ENCODE measurements around the gene WIF1.

WIF1 gene

DNA sequence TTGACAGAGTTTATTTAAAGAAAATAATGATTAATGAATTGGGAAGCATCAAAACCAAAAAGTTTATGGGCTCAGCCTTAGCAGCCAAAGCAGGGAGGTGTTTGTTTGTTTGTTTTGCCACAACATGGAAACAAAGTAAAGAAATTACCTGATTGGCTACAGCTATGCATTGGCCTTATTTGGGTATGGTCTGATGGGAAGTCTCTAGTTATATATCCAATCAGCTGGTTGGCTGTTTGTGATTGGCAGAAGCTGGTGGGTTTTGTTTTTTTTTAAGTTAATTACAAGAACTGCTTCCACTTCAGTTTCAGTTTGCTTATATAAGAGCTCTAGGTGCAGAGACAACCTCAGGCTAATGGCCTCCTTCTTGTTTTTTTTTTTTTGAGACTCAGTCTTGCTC lies 43.7 kb upstream of the WIF1 start:
- TF ChIP-seq L3MBTL2 (conservative IDR thresholded peaks at IDR 0.05) (no peak), BHLHE40 (IDR thresholded peaks at IDR 0.05; ENCODE audit: borderline replicate concordance) (no peak), FOXA1 (IDR thresholded peaks at IDR 0.05) (no peak)
- no peak for DNase-seq (ENCODE audit: extremely low spot score)
- CTCF ChIA-PET, result no interaction called here
- POLR2A ChIA-PET, result no interaction called here

DNA sequence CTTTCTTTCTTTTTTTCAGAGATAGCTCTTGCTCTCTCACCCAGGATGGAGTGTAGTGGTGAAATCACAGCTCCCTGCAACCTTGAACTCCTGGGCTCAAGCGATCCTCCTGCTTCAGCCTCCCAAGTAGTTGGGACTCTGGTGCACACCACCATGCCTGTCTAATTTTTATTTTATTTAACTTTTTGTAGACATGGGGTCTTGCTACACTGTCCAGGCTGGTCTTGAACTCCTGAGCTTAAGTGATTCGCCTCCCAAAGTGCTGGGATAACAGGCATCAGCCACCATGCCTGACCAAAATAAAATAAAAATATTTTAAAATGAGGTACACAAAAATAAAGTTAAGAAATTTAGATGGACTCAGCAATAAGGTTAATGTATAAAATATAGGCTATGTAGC lies 43.1 kb upstream of the WIF1 start:
- ChIA-PET POLR2A (no interaction called here), CTCF (no interaction called here)
- TF ChIP-seq ZNF384 (IDR thresholded peaks at IDR 0.05) (no peak), FOXM1 (IDR thresholded peaks at IDR 0.05; ENCODE audit: borderline replicate concordance) (no peak), CTBP1 (IDR thresholded peaks at IDR 0.05; ENCODE audit: borderline replicate concordance) (no peak), ELF4 (IDR thresholded peaks at IDR 0.05) (no peak), SUZ12 (IDR thresholded peaks at IDR 0.05) (no peak), LEF1 (IDR thresholded peaks at IDR 0.05; ENCODE audit: borderline replicate concordance) (no peak), ARNT (IDR thresholded peaks at IDR 0.05) (no peak), HDGF (IDR thresholded peaks at IDR 0.05; ENCODE audit: borderline replicate concordance) (no peak), SP1 (IDR thresholded peaks at IDR 0.05) (no peak), FOXA1 (IDR thresholded peaks at IDR 0.05) (no peak), BHLHE40 (IDR thresholded peaks at IDR 0.05; ENCODE audit: borderline replicate concordance) (no peak), L3MBTL2 (conservative IDR thresholded peaks at IDR 0.05) (no peak), FOXK2 (IDR thresholded peaks at IDR 0.05) (no peak), NFRKB (IDR thresholded peaks at IDR 0.05) (no peak), TARDBP (IDR thresholded peaks at IDR 0.05) (no peak)
- DNase-seq (ENCODE audit: extremely low spot score), result no peak

DNA sequence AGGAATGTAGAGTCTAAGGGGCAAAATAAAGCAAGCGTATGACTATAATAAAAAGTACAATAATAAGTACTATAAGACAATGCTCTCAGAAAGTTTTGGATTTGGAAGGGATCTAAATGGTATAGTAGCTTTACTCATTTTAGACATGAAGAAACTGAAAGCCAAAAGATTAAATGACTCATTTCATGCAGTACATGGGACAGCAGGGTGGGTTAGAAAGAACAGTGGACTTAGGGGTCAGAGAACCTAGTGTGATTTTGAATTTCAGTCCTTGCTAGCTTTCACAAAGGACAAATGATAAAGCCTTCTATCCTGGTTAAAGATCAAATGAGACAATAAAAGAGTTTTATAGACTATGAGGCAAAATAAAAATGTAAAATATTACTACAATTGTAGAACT lies 41.5 kb upstream of the WIF1 start:
- ChIA-PET POLR2A (no interaction called here), CTCF (no interaction called here)
- TF ChIP-seq, protein P1, sequence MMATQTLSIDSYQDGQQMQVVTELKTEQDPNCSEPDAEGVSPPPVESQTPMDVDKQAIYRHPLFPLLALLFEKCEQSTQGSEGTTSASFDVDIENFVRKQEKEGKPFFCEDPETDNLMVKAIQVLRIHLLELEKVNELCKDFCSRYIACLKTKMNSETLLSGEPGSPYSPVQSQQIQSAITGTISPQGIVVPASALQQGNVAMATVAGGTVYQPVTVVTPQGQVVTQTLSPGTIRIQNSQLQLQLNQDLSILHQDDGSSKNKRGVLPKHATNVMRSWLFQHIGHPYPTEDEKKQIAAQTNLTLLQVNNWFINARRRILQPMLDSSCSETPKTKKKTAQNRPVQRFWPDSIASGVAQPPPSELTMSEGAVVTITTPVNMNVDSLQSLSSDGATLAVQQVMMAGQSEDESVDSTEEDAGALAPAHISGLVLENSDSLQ (IDR thresholded peaks at IDR 0.05), result no peak
- no peak for DNase-seq (ENCODE audit: extremely low spot score)

DNA sequence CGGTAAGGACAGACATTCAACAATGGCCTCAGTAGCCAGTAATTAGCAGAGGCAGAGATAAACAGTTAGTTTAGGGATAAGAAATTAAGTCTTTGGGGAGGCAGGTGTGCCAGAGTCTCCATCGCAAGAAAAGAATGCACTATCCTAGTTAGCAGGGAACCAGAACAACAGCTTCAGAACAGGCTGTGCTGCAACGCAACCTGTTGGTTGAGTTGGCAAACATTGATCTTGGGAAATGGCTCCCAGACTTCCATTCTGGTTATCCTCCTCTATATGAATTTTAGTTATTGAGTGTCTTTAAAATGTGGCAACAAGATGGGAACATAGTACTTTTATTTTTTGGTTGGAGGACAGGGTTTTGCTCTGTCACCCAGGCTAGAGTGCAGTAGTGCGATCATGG lies 36.0 kb upstream of the WIF1 start:
- ChIA-PET POLR2A (no interaction called here), CTCF (no interaction called here)
- TF ChIP-seq NFRKB (IDR thresholded peaks at IDR 0.05) (no peak), FOXA1 (IDR thresholded peaks at IDR 0.05) (no peak), TARDBP (IDR thresholded peaks at IDR 0.05) (no peak), BHLHE40 (IDR thresholded peaks at IDR 0.05; ENCODE audit: borderline replicate concordance) (no peak), ZNF384 (IDR thresholded peaks at IDR 0.05) (no peak), FOXK2 (IDR thresholded peaks at IDR 0.05) (no peak), HDGF (IDR thresholded peaks at IDR 0.05; ENCODE audit: borderline replicate concordance) (no peak), SP1 (IDR thresholded peaks at IDR 0.05) (no peak)
- TF ChIP-seq, protein P1 (IDR thresholded peaks at IDR 0.05), result no peak
- no peak for DNase-seq (ENCODE audit: extremely low spot score)

DNA sequence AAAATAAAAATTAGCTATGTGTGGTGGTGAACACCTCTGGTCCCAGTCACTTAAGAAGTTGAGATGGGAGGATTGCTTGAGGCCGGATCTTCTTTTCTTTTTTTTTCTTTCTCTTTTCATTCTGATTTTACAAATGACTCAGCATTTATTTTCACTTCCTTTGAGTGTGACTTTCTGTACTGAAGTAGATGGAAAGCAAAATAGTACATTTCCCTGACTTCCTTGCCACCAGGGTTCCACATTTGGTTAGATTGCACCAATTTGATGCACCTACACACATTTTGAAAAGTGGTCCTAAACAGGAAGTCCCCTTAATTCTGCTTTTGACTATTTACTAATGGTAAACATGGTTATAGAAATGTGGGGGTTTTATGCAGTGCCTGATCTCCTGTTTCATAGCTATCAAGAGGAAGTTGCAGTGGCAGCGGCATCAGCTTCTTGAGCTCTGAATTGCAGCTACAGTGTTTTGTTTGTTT lies 35.3 kb upstream of the WIF1 start:
- no peak for DNase-seq (ENCODE audit: extremely low spot score)
- no peak for TF ChIP-seq SP1 (IDR thresholded peaks at IDR 0.05)
- no peak for TF ChIP-seq NFRKB (IDR thresholded peaks at IDR 0.05)
- TF ChIP-seq ARNT (IDR thresholded peaks at IDR 0.05), result no peak
- TF ChIP-seq SUZ12 (IDR thresholded peaks at IDR 0.05), result no peak
- no peak for TF ChIP-seq HDGF (IDR thresholded peaks at IDR 0.05; ENCODE audit: borderline replicate concordance)
- no peak for TF ChIP-seq TARDBP (IDR thresholded peaks at IDR 0.05)
- TF ChIP-seq BHLHE40 (IDR thresholded peaks at IDR 0.05; ENCODE audit: borderline replicate concordance), result no peak
- TF ChIP-seq ZNF384 (IDR thresholded peaks at IDR 0.05), result no peak
- TF ChIP-seq ELF4 (IDR thresholded peaks at IDR 0.05), result no peak
- no peak for TF ChIP-seq L3MBTL2 (conservative IDR thresholded peaks at IDR 0.05)
- no peak for TF ChIP-seq FOXA1 (IDR thresholded peaks at IDR 0.05)
- no peak for TF ChIP-seq CTBP1 (IDR thresholded peaks at IDR 0.05; ENCODE audit: borderline replicate concordance)
- ChIA-PET CTCF (no interaction called here), POLR2A (no interaction called here)

DNA sequence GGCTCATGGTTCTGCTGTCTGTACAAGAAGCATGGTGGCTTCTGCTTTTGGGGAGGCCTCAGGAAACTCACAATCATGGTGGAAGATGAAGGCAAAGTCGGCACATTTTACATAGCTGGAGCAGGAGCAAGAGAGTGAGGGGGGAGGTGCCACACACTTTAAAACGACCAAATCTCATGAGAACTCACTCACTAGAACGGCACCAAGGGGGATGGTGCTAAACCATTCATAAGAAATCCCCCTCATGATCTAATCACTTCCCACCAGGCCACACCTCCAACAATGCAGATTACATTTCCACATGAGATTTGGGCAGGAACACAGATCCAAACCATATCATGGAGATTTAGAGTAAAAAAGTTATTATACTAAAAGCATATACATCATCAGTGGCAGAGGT lies 34.7 kb upstream of the WIF1 start:
- TF ChIP-seq FOXM1 (IDR thresholded peaks at IDR 0.05; ENCODE audit: borderline replicate concordance) (no peak), ELF4 (IDR thresholded peaks at IDR 0.05) (no peak), CTBP1 (IDR thresholded peaks at IDR 0.05; ENCODE audit: borderline replicate concordance) (no peak), SUZ12 (IDR thresholded peaks at IDR 0.05) (no peak), ARNT (IDR thresholded peaks at IDR 0.05) (no peak), SP1 (IDR thresholded peaks at IDR 0.05) (no peak), FOXK2 (IDR thresholded peaks at IDR 0.05) (no peak), BHLHE40 (IDR thresholded peaks at IDR 0.05; ENCODE audit: borderline replicate concordance) (no peak), ZNF384 (IDR thresholded peaks at IDR 0.05) (no peak), FOXA1 (IDR thresholded peaks at IDR 0.05) (no peak), L3MBTL2 (conservative IDR thresholded peaks at IDR 0.05) (no peak), NFRKB (IDR thresholded peaks at IDR 0.05) (no peak), HDGF (IDR thresholded peaks at IDR 0.05; ENCODE audit: borderline replicate concordance) (no peak), LEF1 (IDR thresholded peaks at IDR 0.05; ENCODE audit: borderline replicate concordance) (no peak)
- TF ChIP-seq, protein P1 (IDR thresholded peaks at IDR 0.05), result no peak
- DNase-seq (ENCODE audit: extremely low spot score), result no peak
- ChIA-PET POLR2A (no interaction called here), CTCF (no interaction called here)

DNA sequence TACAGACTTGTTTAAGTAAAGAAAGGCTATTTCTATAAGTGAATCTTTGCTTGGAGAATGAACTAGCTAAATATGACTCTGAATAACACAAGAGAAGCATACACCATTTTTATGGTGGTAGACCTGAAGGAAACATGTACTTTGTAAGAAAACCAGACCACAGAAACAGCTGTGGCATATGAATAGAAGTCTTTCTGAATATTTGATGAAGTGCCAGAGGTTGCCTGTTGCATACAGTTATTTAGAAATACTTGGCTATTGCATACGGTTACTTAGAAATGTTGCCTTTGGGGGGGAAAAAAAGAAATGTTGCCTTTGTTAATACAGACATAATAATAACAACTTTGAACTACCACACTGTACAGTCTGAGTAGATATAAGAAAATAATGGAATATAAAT lies 31.5 kb upstream of the WIF1 start:
- DNase-seq (ENCODE audit: extremely low spot score), result no peak
- POLR2A ChIA-PET, result interaction anchor here (1.1 kb wide), 1 partner anchor 16 kb away, joined by 3 read pairs; the partner anchor contains the start of gene LEMD3
- no peak for TF ChIP-seq FOXK2 (IDR thresholded peaks at IDR 0.05)
- no peak for TF ChIP-seq CTBP1 (IDR thresholded peaks at IDR 0.05; ENCODE audit: borderline replicate concordance)
- TF ChIP-seq, protein P1 (IDR thresholded peaks at IDR 0.05), result no peak
- no peak for TF ChIP-seq L3MBTL2 (conservative IDR thresholded peaks at IDR 0.05)
- no peak for TF ChIP-seq LEF1 (IDR thresholded peaks at IDR 0.05; ENCODE audit: borderline replicate concordance)
- TF ChIP-seq SP1 (IDR thresholded peaks at IDR 0.05), result no peak
- TF ChIP-seq NFRKB (IDR thresholded peaks at IDR 0.05), result no peak
- no peak for TF ChIP-seq SUZ12 (IDR thresholded peaks at IDR 0.05)
- no peak for TF ChIP-seq FOXM1 (IDR thresholded peaks at IDR 0.05; ENCODE audit: borderline replicate concordance)
- no peak for TF ChIP-seq ZNF384 (IDR thresholded peaks at IDR 0.05)
- no peak for TF ChIP-seq BHLHE40 (IDR thresholded peaks at IDR 0.05; ENCODE audit: borderline replicate concordance)
- CTCF ChIA-PET, result no interaction called here

All from HEK293T (cell line).